Stimulated activated CD8-positive, alpha-beta memory T cell treated with anti-CD3 and anti-CD28 coated beads, Interleukin-2, amount 100 ng/mL, for 1 hour (primary cell): ENCODE measurements around the gene CCDC60.

Experiments
- DNase-seq, 2 donors: peaks; one replicate each; pipeline ENCODE4 v3.0.0-alpha.2; 2020; ENCODE audit warnings: low read depth in 2 of 2

Gene CCDC60

GRCh38 chr12:119446459-119446858 lies 111.9 kb downstream of the CCDC60 start:
- no peak for DNase-seq

- no peak for DNase-seq
These were observed 112.6 kb downstream of the CCDC60 start for GRCh38 chr12:119447126-119447525.

- no peak for DNase-seq
These were observed 113.1 kb downstream of the CCDC60 start for GRCh38 chr12:119447618-119448017.

- DNase-seq: no peak
These were observed 114.1 kb downstream of the CCDC60 start for GRCh38 chr12:119448611-119449131.

- no peak for DNase-seq
These were observed 116.2 kb downstream of the CCDC60 start for GRCh38 chr12:119450771-119451170.

- DNase-seq: no peak
These were observed 122.3 kb downstream of the CCDC60 start for GRCh38 chr12:119456824-119457223.

- DNase-seq: no peak
These were observed 122.7 kb downstream of the CCDC60 start for GRCh38 chr12:119457271-119457670.

GRCh38 chr12:119459481-119459880 lies 125.0 kb downstream of the CCDC60 start:
- no peak for DNase-seq

GRCh38 chr12:119460876-119461275 lies 126.3 kb downstream of the CCDC60 start:
- DNase-seq: no peak

GRCh38 chr12:119461636-119462214 lies 127.2 kb downstream of the CCDC60 start:
- no peak for DNase-seq

- no peak for DNase-seq
These were observed 128.8 kb downstream of the CCDC60 start for GRCh38 chr12:119463211-119463926.

GRCh38 chr12:119468296-119468695 lies 133.8 kb downstream of the CCDC60 start:
- no peak for DNase-seq

GRCh38 chr12:119475650-119476049 lies 141.1 kb downstream of the CCDC60 start:
- DNase-seq: no peak

GRCh38 chr12:119476951-119477350 lies 142.4 kb downstream of the CCDC60 start:
- DNase-seq: no peak

GRCh38 chr12:119479121-119479561 lies 144.6 kb downstream of the CCDC60 start:
- DNase-seq: no peak

- DNase-seq: no peak
These were observed 146.0 kb downstream of the CCDC60 start for GRCh38 chr12:119480551-119480950.

- no peak for DNase-seq
These were observed 152.1 kb downstream of the CCDC60 start for GRCh38 chr12:119486599-119487154.

- no peak for DNase-seq
These were observed 157.3 kb downstream of the CCDC60 start for GRCh38 chr12:119491814-119492213.

- DNase-seq: no peak
These were observed 165.7 kb downstream of the CCDC60 start for GRCh38 chr12:119500209-119500608.

GRCh38 chr12:119501052-119501451 lies 166.5 kb downstream of the CCDC60 start:
- no peak for DNase-seq

GRCh38 chr12:119505001-119505400 lies 170.5 kb downstream of the CCDC60 start:
- DNase-seq: no peak

GRCh38 chr12:119512772-119513497 lies 178.4 kb downstream of the CCDC60 start:
- DNase-seq: no peak
